Stimulated activated CD4-positive, alpha-beta T cell treated with anti-CD3 and anti-CD28 coated beads, Interleukin-15, amount 100 ng/mL, for 1 hour (primary cell): ENCODE results near the gene ARID5A.

Source experiments
- DNase-seq, 2 donors: peaks; one replicate each; pipeline ENCODE4 v3.0.0-alpha.2; 2020; ENCODE audit warnings: low read depth in 1 of 2, low spot score in 1 of 2

ARID5A gene

DNA sequence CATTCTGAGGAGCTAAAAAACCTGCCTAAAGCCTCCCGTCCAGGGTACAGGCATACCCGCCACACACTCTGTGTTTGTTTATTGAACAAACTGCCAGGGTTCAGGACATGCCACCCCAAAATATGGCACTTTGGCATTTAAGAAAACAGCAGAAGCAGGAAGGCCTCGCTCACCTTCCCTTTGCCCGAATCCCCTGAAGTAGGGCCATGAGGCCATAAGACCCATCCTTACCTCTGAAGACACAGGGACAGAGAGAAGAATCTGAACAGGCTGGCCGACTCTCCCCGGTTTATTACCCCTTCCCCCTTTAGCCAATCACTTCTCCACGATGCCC is 29.7 kb upstream of the ARID5A start:
- no peak for DNase-seq

DNA sequence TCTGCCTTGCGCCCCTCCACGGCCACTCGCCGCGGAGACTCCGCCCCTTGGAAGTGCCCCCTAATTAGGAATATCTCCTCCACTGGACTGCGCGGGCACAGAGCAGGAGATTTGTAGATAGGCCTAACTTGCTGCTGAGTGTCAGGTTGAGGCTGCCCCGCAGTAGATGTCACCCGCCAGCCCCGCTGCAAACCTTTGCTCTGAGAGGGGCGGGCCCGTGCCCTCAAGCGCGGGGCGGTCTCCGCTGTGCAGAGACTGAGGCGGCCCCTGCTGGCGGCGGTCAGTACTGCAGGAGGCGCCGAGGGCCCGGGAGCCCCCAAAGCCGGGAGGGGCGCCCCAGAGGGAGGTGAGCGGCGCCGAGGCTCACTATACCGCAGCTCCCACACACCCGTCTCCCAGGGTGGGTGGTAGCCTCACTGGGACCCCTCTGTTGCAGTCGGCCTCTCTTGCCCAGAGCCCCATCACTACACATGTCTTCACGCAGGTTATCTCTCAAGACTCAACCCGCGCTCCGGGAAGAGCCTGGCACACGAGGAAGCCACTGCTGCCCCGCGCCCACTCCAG is 28.5 kb upstream of the ARID5A start:
- peak; percentile 82 to 89 for DNase-seq

DNA sequence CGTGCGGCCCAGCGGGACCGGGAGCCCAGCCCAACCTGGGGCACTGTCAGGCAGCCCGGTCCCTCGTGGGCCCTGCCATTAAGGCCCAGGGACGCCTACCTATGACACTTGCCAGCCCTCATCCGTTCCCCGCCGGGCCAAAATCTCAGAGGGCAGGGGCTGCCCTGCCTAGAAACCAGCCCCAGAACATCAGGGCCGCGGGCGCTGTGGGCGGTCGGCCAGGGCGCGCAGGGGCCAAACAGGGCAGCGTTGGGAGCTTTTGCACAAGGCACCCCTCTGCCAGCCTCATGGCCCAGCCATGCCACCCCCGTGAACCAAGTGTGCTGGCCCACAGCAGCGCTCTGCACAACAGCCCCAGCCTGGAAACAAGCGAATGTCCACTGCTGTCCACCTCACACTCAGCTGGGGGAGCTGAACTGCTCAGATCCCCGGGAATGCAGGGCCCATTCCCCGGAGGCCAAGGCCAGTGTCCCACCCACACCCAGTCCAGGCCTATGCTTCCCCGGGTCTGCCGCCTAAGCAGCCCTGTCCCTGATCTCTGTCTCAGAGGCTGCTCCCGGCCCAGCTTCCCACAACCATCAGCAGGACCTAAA is 27.9 kb upstream of the ARID5A start:
- no peak for DNase-seq

DNA sequence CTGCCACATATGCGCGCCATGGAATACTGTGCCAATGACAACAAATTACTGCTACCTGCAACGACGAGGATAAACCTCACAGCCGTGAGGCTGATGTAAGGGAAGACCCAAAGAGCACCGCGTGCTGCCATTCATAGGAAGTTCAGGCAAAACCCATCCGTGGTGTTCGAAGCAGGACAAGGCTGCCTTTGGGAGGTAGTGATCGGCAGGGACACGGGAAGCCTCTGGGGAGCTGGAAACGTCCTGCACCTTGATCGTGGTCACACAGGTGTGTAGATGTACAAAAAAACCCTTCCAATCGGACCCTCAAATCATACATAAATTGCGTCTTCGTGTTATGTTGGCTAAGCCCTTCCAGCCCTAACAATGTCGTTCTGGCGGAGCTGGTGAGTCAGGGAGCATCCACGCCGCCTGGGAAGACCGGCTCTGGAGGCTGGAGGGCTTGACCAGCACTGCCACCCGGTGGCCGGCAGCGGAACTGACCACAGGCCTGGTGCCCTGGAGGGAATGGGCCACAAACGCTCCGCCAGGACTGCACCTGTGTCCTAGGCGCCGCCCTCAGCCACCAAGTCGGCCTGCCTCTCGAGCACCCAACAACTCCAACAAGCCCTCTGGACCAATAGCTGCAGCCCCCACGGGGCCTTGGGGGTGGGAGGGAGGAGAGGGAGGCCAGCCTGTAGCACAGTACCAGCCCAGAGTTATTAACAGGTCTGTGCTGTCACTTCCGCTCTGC is 27.3 kb upstream of the ARID5A start:
- peak in 1 of 2 donors; percentile 50 for DNase-seq

DNA sequence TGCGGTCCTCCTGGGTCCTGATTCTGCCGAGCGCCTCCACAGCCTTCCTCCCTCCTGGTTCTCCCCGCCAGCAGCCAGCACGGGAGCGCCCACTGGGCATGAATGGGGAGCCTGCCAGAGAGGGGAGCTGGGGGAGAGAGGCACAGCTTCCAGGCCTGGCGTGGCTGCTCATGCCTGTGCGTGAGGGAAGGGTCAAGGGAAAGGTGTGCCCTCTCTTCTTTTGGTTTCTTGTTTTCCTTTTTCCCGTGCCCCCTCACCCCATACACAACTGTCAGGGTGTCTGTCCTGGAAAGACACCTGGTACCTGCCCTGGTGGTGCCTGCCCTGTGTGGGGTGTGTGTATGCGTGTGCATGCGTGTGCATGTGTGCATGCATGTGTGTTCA is 26.7 kb upstream of the ARID5A start:
- DNase-seq = no peak

DNA sequence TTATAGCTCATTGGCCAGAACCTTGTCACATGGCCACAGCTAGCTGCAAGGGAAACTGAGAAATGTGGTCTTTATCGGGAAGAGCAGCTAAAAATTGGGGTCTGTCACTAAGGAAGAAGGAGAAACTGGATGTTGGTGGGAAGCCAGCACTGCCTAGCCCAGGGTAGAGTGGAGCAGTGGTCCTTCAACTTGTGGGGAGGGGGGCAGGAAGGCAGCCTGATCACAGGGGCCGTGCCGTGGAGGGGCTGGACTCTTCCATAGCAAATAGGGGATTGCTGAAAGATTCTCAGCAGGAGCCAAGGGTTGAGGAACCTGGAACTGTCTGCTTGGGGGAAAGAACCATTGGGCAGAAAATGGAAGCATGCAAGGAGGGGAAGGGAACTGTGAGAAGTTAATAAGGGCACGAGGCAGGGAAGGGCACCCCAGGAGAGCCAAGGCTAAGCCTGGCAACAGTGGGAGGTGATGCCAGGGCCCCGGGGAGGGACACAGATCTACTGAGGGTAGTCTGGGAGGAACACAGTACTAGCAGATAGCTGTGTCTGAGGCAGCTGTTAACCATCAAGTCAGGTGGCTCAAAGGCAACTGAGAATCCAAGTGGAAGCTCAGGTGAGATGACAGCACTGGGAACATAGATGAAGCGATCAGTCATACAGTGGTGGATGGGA is 25.5 kb upstream of the ARID5A start:
- no peak for DNase-seq

DNA sequence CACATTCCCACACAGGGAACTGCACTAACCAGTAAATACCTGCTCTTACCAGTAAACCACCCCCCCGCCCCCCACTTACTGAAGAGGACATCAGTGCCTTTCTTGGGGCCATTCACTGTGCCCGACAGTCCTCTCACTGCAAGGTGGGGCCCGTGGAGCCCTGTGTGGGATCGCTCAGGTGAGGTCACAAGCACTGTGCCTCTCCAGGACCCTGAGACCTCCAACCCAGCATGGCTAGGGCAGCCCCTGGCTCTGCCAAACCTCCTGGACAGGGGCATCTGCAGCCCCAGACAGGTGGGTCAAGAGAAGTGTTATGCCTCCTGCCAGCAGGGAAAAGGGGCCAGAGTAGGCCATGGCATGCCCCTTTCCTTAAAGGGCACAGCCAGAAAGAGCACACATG is 24.7 kb upstream of the ARID5A start:
- DNase-seq = no peak

DNA sequence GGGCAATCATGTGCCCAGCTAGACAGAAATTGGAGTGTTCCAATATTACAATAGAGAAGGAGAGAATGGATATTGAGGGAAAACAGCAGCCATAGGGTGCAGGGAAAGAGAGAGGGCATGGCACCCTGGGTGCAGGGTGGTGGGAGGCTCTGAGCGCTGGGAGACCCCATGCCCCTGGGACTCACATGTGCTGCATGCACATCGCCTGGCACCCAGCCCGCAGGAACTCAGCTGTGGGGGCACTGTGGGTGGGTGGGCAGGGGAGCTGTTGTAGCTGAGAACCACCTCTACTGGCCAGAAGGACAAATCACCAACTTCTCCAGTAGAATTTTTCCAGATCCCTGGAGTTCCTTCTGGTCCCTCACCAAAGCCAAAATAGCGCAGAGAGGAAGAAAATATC is 24.2 kb upstream of the ARID5A start:
- no peak for DNase-seq

DNA sequence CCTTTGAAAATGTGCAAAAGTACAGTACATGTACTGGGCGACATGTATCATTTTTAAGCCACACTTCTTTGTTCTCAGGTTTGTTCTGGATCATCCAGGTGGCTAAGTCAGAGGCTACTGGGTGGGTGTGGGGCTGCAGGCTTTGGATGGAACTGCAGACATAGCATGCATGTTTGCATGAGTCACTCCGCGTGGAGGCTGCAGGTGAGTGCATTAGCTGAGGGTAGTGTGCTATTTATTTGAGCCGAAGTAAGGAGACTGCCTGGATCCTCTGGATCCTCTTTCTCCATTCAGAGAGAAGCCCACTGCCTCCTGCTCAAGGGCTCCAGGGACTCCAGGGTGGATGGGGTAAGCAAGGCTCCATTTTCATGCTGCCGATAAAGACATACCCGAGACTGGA is 22.0 kb upstream of the ARID5A start:
- no peak for DNase-seq

DNA sequence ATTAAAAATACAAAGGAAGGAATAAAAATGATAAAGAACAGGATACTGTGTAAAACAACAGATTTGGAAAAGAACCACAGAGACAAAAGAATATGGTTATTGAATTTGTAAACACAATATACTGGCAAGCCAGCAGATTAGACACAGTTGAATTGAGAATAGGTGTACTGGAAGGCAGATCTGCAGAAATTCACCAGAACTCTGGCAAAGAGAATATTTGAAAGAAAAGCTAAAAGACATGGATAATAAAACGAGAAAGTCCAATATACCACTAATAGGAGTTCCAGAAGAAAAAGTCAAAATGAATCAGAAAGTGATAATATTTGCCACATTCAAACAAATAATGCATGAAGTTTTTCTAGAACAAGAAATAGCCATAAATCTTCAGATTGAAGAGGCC is 19.5 kb upstream of the ARID5A start:
- DNase-seq = no peak

DNA sequence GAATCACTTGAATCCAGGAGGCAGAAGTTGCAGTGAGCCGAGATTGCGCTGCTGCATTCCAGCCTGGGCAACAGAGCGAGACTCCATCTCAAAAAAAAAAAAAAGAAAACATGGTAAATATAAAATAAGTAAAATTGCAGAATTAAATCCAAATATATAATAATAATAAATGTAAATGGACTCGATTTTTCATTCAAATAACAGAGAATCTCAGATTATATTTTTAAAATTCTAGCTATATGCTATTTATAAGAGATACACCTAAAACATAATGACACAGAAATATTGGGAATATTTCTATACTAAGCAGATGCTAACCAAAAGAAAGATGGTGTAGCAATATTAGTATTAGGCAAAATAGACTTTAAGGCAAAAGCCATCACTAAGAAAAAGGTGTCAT is 16.3 kb upstream of the ARID5A start:
- no peak for DNase-seq

DNA sequence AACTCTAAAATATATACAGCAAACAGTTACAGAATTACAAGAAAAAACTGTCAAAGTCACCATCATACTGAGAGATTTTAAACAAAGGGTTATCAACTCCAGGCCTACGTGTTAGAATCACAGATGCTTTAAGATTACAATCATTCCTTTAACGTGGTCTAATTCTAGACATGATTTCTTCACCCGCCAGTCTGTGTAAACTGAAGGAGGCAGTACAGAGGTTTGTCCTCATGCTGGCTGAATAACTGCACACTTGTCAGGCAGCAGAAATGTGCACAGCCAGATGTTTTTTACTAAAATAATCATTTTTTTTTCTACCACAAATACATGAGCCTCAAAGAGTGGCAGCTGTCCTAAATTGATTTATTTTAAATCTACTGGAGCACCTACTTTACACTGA is 15.9 kb upstream of the ARID5A start:
- DNase-seq = no peak

DNA sequence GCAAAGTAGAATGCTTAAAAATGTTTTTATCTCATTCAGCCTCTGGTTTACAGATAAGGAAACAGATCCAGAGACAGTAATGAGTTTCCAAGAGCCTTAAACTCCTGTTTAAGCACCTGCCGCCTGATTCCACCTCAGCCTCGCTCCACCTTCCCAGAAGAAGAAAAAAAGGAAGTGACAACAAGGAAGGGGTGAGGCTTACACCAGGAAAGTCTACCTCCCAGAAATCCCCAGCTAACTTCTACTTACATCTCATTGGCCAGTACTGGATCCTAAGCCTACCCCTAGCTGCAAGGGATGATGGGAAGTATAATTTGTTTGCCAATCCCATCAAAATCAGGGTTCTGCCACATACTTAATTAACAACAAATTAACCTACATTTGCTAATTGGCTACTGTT is 15.3 kb upstream of the ARID5A start:
- no peak for DNase-seq

DNA sequence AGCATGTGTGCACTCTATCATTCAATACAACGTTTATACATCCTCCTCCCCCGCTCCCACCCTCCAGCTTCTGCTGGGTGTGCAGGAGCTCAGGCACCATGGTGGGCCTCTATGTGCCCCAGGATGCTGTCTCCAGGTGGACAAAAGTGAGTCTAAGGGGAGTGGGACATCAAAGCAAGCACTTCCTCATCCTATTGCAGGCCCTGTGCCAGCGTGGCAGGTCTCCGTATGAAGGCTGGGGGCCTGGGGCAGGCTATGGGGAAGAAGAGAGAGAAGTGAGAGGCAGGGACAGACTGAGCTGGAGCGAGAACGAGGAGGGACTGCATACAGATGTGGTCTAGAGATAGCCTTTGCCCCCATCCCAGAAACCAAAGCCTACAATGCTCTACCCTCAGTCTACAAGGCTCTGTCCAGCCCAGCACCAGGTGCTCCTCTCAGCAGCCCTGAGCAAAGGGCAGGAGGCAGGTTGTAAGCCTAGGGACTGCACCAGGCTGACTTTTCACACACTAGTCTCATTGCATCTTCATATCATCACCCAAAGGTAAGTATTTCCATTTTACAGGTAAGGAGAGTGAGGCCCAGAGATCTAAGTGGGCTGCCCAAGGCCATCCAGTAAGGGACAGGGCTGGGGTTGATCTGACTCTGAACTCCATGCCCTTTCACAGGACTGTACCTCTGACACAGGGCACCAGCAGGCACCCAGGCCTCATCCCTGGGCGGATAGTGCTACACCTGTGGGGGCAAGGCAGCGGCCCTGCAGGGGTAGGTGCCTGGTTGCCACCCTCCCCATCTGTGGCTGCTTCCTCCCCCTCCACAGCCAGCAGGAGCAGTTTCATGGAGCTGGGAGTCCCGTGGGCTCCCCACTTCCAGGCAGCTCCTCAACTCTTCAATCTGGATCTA is 14.0 kb upstream of the ARID5A start:
- no peak for DNase-seq

DNA sequence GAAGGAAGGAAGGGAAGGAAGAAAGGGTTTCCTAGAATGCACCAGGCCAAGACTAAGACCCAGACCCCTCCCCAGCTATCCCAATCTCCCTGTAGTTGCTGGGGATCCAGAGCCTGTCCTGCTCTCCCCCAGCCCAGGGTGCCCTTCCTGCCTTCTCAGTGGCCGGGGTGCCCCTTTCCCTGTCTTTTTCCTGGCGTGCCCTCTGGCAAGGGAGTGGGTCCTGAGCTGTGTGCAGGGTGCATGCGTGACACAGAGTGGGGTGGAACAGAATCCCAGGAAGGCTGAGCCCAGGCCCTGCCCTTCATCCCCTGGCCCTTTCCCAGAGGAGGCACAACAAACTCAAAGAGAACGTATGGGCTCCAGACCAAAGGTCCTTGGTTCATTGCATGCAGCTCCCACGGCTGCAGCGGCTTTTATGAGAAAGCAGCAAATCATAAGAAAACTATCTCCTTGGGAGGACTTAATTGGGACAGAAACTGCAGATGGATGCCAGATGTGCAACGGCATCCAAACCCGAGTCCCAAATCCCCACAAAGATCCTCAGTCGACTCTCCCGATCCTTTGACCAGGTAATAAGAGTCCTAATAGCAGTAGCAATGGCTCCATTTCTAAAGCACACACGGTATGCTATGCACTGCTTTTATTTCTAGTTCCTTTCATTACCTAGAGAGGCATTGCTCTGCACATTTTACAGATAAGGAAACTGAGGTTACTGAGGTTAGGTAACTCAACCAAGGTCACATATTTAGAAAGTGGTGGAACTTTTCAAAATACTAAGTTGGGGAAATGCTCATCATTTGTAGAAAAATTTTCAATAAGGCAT is 12.7 kb upstream of the ARID5A start:
- no peak for DNase-seq

DNA sequence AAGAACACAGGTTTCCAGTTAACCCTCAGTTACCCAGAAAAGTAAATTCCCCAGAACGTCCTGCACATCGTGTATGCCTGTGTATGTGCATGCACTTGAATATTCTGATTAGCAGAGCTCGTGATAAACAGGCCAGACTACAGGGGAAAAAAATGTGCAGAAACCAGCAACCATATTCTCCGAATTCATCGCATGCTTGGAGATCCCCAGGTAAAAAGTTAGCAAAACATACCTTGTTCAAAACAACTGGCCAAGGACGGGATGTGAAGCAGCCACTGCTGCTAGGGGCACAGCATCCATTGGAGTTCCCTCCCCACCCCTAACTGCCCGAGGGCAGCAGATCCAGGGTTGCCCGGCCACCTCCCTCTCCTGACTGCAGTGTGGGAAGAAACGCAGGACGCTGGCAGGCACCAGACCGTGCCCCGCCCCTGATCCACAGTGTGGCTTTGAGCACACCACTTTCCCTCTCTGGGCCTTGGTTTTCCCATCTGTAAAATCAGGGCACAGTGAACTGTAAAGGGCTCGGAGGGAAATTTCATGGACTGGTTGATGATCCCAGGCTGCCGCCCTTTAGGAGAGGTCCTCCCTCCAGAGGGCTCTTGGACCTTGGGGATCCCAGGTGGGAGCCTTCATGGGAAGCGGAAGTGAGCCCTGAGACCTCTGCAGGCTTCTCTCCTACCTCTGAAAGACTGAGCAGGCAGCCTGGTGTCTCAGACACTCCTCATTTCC is 11.9 kb upstream of the ARID5A start:
- DNase-seq = no peak

DNA sequence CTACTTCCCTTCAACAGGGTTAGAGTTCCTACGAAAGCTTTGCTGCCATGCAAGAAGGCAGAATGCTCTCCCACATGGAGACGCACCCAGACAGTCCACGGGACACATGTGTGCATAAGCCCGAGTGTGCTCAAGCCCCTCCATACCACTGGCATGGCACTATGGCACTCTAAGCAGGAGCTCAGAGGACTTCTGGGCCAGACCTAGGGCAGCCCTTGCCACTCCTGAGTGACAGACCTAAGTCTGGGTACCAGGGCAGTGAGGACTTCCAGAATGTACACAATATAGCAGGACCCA is 11.4 kb upstream of the ARID5A start:
- no peak for DNase-seq

DNA sequence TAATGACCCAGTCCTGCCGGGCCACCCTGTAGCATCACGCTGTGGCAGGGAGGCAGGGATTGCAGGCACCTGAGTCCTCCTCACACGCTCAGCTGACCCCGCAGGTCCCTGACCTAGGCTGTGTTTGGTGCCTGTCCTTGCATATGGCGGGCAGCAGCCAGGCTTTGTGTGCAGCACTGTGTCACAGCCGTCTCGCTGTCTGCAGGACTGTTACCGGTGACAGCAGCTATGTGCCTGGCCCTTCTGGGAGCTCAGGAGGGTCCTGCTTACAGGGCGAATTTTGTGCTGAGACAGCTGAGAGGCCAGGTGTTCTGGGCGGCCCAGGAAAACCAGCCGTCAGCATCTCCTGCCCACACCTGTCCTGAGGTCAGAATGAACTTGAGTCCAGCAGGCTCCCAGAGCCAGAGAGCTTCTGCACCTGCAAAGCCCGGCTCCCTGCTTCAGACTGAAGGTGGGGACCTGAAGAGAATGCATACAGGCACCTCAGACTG is 10.4 kb upstream of the ARID5A start:
- no peak for DNase-seq

DNA sequence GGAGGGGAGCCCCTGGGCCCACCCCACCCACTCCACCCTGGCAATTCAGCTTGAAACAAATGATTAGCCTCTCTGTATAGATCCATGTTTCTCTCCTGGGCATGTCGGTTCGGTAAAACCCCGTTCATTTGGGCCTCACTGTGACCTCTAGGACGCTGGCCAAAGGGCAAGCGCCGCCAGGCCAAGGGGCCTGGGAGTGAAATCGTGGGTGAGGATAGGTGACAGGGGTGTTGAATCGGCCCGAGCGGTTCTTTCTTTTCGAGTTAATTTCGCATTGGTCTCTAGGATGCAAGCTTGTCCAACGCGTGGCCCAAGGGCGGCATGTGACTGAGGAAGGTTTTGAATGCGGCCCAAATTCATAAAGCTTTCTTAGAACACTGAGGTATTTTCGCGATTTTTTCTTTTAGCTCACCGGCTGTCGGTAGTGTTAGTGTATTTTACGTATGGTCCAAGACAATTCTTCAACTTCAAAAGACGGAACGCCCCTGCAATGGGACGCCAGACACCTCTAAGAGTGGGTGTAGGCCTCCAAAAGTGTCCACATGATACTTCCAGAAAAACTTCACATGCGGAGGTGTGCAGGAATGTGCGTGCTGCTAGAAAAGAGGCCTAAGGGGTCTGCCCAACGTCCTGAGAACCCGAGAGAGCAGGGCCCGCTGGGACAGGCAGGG is 9.8 kb upstream of the ARID5A start:
- no peak for DNase-seq
